Ramos (cell line): ENCODE data around the gene PACRG.

Source experiments
- in situ Hi-C: fragments of 300-500 bp; cut with MboI; formaldehyde crosslinking; loops from one replicate; pipeline ENCODE4 v1.14.3; 2022; ENCODE audit warnings: low sequenced_read_pairs; ENCODE audit not compliant: unreplicated experiment

PACRG gene

DNA sequence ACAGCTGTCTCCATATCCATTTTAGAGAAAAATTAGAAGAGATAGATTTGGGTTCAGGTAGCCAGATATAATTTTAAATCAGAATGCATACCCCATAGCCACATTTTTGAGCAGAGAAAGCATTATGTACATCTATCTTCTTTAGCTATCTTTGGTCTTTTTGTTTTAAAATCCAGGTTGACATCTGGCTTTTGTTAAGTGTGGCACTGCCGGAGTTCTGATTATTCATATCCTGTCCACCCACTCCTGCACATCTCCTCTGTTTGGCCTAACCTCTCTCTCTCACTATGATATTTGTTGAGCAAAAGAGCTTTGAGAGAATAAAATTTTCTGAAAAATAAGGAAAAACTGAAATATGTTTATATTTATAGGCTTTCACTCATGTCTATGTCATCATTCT, 189.7 kb downstream of the PACRG start:
- in situ Hi-C loops, result no loop called here

DNA sequence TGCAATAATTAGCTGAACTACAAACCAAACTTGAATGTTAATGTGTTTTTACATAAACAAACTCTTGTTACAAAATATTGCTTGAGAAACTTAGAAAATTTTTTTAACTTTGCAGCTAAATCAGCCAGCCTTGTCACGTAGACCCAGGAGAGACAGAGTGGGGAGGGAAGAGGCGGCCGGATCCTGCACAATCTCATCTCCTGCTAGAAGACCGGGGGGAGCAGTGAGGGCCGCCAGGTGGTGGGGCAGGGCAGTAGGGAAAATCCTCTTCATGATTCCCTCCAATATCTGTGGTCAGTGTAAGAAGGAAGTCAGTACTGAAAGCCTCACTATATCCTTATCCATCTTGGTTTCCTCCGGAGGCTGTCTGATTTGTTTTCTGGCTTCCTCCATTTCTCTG, 193.3 kb downstream of the PACRG start:
- in situ Hi-C loops, result no loop called here

DNA sequence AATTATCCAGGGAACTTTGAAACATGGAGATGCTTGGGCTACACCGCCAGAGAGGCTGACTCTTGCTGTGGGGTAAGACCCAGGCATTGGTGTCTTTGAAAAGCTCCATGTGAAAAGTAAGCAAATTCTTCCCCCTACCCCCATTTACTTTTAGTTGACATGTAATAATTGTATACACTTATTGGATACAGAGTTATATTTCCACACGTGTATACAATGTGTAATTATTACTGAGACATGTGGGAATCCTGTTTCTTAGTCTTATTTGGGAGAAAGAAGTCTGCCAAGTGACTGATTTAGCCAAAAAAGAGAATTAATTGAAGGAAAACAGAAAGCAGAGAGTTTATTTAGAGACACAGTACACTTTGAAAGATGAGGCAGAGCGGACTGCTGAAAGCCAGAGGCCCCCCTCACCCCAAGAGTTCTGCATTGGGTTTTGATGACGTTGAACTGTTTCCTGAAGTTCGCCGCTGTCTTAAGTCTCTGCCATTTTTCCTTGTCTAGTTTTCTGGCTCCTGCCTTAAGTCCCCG, 193.8 kb downstream of the PACRG start:
- in situ Hi-C loops, result no loop called here

DNA sequence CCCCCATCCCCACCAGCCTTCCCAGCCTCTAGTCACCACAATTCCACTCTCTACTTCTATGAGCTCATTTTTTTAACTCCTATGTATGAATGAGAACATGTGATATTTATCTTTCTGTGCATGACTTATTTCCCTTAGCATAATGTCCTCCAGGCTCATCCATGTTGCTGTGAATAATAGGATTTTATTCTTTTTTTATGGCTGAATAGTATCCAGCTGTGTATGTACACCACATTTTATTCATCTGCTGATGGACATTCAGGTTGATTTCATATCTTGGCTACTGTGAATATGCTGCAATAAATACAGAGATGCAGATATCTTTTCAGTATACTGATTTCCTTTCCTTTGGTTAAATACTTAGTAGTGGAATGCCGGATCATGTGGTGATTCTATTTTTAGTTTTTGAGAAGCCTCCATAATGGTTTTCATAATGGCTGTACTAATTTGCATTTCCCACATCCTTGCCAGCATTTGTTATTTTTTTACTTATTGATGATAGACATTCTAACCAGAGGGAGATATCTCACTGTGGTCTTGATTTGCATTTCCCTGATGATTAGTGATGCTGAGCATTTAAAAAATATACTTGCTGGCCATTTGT, 194.9 kb downstream of the PACRG start:
- in situ Hi-C loops, result no loop called here

DNA sequence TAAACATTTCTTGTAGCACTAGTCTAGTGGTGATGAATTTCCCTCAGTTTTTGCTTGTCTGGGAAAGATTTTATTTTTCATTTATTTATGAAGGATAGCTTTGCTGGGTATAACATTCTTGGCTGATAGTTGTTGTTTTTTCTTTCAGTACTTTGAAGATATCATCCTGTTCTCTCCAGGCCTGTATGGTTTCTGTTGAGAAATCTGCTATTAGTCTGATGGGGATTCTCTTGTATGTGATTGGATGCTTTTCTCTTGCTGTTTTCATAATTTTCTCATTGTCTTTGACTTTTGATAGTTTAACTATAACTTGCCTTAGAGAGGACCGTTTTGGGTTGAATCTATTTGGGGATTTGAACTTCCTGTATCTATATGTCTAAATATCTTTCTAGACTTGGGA, 207.1 kb downstream of the PACRG start:
- in situ Hi-C loops, result no loop called here

DNA sequence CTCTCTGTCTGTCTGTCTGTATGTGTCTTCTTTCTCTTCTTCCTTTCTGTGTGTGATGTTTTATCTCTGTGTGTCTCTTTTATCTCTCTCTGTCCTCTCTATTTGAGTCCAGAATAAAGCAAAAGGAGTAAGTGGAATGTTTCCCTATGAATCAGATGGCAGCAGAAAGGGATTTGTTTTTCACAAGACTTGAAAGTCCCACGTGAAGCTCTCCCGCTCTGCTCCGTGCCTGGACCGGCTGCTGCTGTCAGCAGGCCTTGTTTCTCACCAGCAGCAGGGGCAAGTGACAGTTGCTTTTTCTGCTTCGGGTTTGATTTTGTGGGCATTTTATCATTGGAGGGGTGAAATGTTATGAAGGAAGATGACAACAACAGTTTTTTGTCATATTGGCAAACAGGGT, 212.7 kb downstream of the PACRG start:
- in situ Hi-C loops, result no loop called here

DNA sequence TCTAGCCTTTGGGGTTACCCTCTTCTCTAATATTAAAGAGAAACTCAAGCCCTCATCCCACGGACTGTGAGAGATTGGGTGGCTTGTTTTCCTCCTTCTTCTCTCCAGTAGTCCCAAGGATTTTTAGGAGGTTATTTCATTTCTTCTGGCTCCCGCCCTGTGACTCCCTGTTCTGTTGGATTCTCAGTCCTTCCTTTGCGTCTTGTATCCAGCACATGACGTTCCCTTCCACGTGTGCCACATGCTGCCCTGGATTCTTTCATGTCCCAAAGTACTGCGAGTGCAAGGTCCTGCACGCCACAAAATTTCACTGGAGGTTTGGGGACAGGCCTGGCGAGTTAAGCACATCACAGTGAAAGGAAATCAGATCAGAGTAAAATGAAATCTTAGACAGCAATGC, 213.4 kb downstream of the PACRG start:
- in situ Hi-C loops, result no loop called here

DNA sequence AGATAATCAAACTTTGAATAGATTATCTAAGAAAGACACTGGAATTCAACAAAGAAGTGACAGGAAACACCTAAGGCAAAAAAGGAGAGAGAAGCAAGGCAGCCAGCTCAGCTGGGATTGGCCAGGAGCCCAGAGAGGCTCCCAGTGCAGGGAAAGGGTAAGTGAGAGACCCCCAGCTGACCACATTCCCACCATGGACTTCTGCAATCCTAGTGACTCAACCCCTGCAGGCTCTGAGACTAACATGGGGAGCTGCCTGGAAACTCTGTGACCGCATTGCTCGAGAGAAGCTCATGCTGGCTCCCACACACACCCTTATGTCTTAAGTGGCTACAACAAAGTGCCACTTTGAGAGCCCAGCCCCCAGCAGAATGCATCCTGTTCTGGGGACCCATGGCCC, 215.1 kb downstream of the PACRG start:
- in situ Hi-C loops, result no loop called here

DNA sequence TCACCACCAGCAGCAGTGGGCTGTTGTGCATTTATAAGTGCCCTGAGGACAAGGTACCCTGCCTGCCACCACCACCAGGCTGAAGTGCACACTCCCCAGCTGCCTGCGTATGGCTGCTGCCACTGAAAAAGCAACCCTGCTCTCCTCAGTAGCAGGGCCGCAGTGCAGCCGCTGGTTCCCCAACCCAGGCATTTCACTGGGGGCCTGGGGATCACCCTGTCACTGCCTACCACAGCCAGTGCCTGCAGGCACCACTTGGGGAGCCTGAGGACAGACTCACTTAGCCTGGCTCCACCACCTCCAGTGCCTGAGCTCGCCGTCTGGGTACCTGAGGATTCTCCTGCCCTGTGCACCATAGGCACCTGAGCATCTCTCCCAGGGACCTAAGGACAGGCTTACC, 215.6 kb downstream of the PACRG start:
- in situ Hi-C loops, result no loop called here

DNA sequence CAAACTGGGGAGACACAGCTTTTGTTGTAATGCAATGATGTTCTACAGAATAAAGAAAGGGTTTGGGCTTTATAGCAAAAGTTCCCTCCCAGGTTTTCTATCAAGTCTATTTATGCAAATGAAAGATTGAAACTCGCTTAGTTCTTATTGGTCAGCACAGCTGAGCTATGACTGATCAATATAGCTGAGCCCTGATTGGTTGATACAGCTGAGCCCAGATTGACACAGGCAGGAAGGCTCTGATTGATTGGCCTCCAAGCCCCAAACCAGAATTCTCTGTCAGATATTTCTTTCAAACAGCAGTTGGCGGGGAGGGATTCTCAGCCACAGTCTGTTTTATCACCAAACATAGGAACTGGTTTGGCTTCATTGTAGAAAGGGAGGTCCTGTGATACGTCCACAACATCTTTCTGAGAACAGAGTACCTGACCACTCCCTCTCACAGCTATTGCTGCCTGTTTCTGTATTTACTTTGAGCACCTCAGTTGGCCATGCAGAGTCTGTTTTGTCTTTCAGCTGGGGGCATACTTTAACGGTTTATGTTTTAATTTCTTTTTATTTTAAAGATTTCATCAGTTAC, 223.5 kb downstream of the PACRG start:
- in situ Hi-C loops, result no loop called here

DNA sequence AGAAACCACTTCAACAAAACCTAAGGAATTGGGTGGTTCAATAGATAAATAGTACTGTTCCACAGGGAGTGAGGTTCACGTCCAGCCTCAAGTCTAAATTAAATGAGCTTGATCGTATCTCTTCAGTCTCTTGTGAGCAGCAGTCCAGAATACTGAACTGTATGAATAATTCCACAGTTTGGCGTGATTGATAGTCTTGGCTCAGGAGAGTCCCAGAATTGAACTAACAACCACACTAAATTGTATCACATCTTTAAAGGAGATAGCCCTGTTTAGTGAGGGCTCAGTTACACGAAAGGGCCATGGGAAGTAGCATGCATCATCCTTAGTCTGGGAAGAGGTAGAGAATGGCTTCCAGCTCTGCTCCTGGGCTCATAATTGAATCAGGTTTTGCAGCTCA, 224.6 kb downstream of the PACRG start:
- in situ Hi-C loops, result no loop called here

DNA sequence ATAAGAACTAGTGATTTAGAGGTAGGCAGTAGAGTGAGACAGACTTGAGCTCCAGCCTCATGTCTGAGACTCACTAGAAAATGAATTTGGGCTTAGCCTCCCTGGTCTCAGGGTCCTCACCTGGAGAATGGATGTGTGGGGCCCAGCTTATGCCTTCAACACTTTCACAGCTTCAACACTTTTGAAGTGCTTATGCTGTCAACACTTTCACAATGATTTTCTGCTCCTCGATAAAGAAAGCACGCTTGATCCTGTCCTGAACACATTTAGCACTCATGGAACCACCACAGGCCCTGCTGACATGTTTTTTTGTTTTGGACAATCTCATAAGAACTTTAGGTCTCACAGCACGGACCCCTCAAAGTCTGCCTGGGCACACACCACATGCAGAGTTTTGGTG, 229.3 kb downstream of the PACRG start:
- in situ Hi-C loops, result no loop called here

DNA sequence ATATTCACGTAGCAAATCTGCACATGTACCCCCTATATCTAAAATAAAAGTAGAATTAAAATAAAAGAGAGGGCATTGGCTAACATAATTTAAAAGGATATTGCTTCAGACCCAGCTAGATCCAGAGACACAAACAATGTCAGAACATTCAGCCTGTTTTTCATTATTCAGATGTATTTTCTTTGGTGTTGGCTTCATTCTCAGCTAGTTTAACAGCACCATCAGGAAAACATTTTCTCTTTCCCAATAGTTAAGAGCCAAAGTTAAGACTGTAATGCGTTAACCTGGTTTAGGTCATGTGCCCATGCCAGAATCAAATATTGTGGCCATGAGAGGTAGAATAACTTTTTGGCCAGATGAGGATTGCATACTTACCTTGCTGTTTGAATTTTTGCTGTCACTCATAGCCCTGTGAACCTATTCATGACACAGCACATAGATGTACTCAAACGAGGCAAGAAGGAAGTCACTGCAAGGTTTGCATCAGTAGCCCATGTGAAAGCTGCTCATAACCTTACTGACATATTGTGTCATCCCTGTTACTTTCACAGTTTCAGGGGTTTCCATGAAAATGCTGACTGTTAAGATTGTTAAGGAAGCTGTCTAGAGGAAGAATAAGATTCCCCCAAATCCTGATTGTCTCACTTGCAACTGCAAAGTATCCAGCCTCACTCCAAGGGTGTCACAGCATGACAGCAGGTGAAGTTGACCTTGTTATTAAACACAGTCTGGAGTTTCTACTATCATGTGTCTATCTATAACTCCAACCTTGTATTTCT, 233.1 kb downstream of the PACRG start:
- in situ Hi-C loops, result no loop called here

DNA sequence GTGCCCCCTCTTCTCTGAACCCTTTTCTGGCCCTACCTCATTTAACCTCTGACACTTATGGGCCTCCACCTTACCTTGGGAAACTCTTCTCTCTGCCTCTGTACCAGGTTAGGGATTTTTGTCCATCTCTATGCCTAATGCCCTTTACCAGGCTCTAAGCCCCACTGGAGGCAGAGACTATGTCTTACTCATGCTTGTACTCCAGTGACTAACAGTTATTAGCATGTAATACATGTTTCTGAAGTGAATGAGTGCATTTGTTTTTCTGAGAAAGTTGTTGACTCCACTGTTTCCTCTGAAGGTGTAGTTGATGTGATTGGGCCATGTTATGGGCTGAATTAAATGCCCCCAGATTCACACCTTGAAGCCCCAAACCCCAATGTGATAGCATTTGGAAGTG, 234.3 kb downstream of the PACRG start:
- in situ Hi-C loops, result no loop called here

DNA sequence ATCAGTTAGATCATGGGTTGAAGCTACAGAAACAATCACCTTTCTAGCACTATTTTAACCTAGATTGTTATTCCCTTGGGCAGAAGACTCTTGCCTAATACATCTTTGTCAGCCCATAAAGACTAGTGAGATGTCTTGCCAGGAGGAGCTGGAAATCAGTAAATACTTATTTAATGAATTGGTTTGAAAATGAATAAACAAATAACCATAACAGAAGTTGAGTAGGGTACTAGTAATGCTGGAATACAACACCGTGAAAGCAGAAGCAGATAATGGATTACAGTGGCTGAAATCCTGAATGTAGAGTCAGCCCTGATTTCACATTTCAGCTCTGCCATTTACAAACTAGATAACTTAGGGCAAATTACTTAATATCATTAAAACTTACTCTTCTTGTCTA, 236.1 kb downstream of the PACRG start:
- in situ Hi-C loops, result no loop called here

DNA sequence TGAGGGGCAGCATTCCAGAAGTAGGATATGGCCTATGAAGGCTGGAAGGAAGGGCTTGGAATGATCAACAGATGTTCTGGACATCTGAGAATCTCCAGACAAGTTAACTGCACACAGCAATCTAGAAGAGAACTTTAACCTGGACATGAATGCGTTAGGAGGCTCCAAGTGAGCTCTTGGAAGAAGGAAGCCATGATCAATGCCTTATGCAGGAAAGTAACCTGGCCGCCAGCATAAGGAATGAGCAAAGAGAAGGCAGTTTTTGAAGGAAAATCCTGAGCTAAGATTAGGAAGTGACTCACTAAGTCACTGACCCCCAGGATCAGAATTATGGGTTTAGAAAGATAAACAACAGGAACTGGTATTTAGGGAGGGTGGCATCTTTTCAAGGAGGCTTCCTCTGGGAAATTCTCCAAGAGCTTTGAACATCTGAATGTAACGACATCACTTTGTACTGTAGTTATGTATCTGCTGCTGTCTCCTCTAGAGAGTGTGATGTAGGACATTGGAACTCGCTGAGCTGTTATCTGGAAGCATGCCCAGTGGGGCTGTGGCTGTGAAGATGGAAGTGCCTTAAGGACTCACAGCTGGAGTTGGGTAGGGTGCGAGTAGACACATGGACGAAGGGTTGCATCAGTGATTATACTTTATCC, 236.8 kb downstream of the PACRG start:
- in situ Hi-C loops, result no loop called here

DNA sequence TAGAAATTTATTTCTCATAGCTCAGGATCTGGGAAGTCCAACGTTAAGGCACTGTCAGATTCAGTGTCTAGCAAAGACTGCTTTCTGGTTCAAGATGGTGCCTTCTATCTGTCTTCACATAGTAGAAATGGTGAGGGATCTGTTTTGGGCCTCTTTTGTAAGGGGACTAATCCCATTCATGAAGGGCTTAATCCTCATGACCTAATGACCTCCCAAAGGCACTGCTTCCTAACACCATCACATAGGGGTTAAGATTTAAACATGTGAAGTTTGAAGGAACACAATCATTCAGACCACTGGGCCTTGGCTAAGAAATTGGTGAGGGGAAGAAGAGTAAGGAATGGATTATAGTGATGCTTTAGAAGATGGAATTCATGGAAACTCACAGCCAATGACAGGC, 237.6 kb downstream of the PACRG start:
- in situ Hi-C loops, result no loop called here

DNA sequence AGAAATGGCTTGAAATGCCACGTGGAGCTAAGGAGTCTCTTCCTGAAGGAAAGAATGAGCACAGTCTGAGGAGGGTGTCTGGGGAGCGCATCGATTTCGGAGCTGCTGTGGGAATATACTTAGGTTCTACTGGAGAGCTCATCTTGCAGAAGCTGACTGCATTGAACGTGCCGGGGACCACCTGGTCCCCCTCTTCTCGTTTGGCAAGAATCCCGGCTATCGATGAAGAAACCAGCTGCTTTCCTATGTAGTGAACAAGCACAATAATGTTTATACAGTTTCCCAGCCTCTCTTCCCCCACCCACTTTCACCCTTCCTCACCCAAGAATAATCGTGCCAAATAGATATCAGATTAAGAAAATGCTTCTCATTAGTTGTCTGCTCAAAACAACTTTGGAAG, 242.5 kb downstream of the PACRG start:
- in situ Hi-C loops, result no loop called here

DNA sequence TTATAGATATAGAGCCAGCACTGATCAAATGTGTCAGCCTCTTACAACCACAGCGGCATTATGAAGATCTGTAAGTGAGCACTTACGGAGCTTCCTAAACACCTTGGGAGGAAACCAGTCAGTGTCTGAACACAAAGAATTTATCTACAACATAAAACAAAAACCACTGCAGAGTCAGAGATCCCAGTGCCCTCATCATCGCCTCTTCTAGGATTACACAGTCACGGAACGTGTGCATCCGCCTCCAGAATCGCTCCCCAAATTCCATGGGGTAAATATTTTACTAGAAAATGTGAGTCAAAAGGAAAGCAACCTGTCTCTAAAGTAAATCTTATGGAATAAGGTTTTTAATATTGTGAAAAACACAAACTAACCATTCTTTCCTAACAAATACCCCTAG, 243.6 kb downstream of the PACRG start:
- in situ Hi-C loops, result no loop called here

DNA sequence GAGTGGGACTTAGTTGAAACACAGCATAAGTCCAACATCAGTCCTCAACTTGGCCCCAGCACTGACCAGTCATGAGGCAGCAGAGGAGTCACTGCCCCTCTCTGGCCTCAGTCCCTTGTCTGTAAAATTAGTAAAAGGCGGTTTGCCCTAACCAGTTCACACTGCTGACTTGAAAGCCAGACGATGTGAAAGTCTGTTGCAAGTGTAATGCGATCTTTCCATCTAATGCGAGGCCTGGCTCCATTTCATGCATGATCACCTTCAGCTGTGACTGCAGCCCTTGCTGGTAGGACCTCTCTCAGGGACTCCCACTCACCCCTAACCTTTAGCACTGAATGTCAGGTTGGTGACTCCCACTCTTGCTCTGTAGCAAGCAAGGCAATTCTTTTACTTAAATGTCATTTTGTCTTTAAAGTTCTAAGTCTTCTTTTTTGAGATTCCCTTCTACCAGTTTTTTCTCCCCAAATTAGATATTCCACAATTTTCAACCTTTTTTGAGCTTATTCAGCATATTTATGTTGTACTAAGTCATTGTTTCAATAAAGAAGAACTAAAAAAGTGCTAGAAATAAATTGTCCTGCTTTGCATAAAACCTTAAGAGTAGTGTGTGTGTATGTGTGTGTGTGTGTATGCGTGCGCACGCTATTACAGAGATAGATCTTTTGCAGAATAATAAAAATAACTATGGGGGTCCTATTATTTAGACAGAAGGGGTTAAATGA, 245.5 kb downstream of the PACRG start:
- in situ Hi-C loops, result no loop called here

DNA sequence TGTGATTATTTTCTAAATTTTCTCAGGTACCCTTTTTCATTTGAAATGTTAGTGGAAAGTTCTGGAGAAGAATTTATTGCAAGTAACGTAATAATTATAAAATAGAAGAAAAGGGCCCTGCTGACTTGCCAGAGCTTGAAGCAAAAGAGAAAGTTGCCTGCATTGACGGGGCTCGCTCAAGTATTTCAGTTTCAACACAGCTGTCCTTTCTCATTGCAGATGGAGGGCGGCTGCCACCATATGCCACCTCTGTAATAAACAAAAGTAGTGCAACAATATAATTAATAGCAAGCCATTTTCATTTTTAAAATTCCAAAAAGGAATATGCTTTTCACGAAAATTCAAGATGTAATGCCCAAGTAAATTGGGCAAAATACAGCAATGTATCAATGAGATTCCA, 246.2 kb downstream of the PACRG start:
- in situ Hi-C loops, result no loop called here
